ENCODE data around the gene RHBDF2. TPM values are rescaled to one million over a fixed set of nuclear protein-coding genes. Genes with fewer than 3 reads are reported as not detected.

The RHBDF2 gene
- total RNA-seq, 1 donor from 2014 or later: 34.6 TPM

GRCh38 chr17:76458580-76459490 lies 42.4 kb downstream of the RHBDF2 start:
- intact Hi-C loops (cut with DNase I): no loop called here
- H3K27ac ChIP-seq: no peak overlapping the region
- DNase-seq (ENCODE audit: extremely low spot score in 2 of 2): no peak
- no peaks in the 10 kb centered on the region for H3K27me3 ChIP-seq
- TF ChIP-seq CTCF (IDR thresholded peaks at IDR 0.05): no peak
- H3K36me3 ChIP-seq: no peaks in the 10 kb centered on the region
- no peaks in the 10 kb centered on the region for H3K9me3 ChIP-seq
- H3K4me3 ChIP-seq: no peak overlapping the region
- no peaks in the 10 kb centered on the region for H3K4me1 ChIP-seq

DNA sequence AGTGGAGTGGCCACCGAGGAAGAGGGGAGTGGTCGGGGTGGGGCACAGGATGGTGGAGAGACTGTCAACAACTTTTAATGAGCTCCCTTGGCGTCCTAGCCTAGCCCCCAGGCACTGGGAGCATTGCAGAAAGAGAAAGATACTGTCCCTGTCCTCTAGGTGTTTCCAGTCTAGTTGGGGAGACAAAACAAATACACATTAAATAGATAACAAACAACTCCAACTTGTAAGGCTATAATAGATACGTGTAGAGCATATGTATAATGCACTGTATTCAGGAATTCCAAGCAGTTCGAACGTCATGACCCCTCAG lies 47.8 kb downstream of the RHBDF2 start:
- H3K27ac ChIP-seq: no peak overlapping the region

GRCh38 chr17:76452660-76453430 lies 48.4 kb downstream of the RHBDF2 start, which contains the start of gene UBE2O:
Gene UBE2O (minus strand): TSS chr17:76453152. CDS start chr17:76453141, 11 bp downstream.
- intact Hi-C loops (cut with DNase I): no loop called here
- Histone ChIP-seq H3K27me3 (no peaks in the 10 kb centered on the region), H3K9me3 (no peaks in the 10 kb centered on the region), H3K4me1 (peaks cover 19% of the 10 kb centered on the region), H3K4me3 (peak within 1 kb of the TSS; percentile 81 to 98), H3K36me3 (no peaks in the 10 kb centered on the region), H3K27ac (peak within 1 kb of the TSS; percentile 62)
- TF ChIP-seq POLR2A (IDR thresholded peaks at IDR 0.05) (peak in 1 of 2 donors; percentile 41), CTCF (IDR thresholded peaks at IDR 0.05) (peak in 1 of 3 experiments; percentile 22), POLR2AphosphoS5 (IDR thresholded peaks at IDR 0.05; ENCODE audit: insufficient read depth in 1 of 2, low read depth in 1 of 2) (peak in 1 of 2 donors; percentile 22)
- DNase-seq (ENCODE audit: extremely low spot score in 2 of 2): no peak

More for the DNA sequence above, 47.8 kb downstream of the RHBDF2 start:
- peaks cover 19% of the 10 kb centered on the region for H3K4me1 ChIP-seq
- TF ChIP-seq CTCF (IDR thresholded peaks at IDR 0.05) (no peak), POLR2AphosphoS5 (IDR thresholded peaks at IDR 0.05; ENCODE audit: insufficient read depth in 1 of 2, low read depth in 1 of 2) (no peak), POLR2A (IDR thresholded peaks at IDR 0.05) (no peak)
- intact Hi-C loops (cut with DNase I): no loop called here
- DNase-seq (ENCODE audit: extremely low spot score in 2 of 2): no peak
- H3K27me3 ChIP-seq: no peaks in the 10 kb centered on the region
- H3K4me3 ChIP-seq: peak overlapping the region; percentile 81 to 98
- H3K36me3 ChIP-seq: no peaks in the 10 kb centered on the region
- H3K9me3 ChIP-seq: no peaks in the 10 kb centered on the region

GRCh38 chr17:76452127-76452659 lies 49.0 kb downstream of the RHBDF2 start:
- no peaks in the 10 kb centered on the region for H3K9me3 ChIP-seq
- H3K27ac ChIP-seq: peak overlapping the region; percentile 62
- H3K27me3 ChIP-seq: no peaks in the 10 kb centered on the region
- peaks cover 19% of the 10 kb centered on the region for H3K4me1 ChIP-seq
- H3K36me3 ChIP-seq: no peaks in the 10 kb centered on the region
- TF ChIP-seq CTCF (IDR thresholded peaks at IDR 0.05) (no peak), POLR2A (IDR thresholded peaks at IDR 0.05) (no peak), POLR2AphosphoS5 (IDR thresholded peaks at IDR 0.05; ENCODE audit: insufficient read depth in 1 of 2, low read depth in 1 of 2) (no peak)
- intact Hi-C loops (cut with DNase I): no loop called here
- peak overlapping the region; percentile 81 to 98 for H3K4me3 ChIP-seq
- DNase-seq (ENCODE audit: extremely low spot score in 2 of 2): no peak
